Lung (tissue), 13 donors: Measurements from ENCODE around the gene TXNDC8. TPM values are rescaled to one million over a fixed set of nuclear protein-coding genes. Genes with fewer than 3 reads are reported as not detected.

Experiments
- ATAC-seq: fragments of 200-7000 bp; cut with Tn5 transposase; one replicate; pipeline ENCODE4 v1.9.1; 2020; ENCODE audit warnings: moderate number of reproducible peaks; ENCODE audit not compliant: insufficient read depth, low FRiP score
- DNase-seq, 3 donors: peaks; one replicate each; pipeline ENCODE4 v3.0.0-alpha.2; 2013 to 2017
- H3K27ac ChIP-seq, 2 donors: one replicate each; pipeline ENCODE4 v1.5.1; 2013; ENCODE audit warnings: mild to moderate bottlenecking in 2 of 2, moderate library complexity in 2 of 2, control low read depth in 1 of 2, inconsistent platforms in 1 of 2, low read depth in 1 of 2, low read length in 1 of 2
- H3K27me3 ChIP-seq, 3 donors: one replicate each; pipeline ENCODE4 v1.5.1; 2013; ENCODE audit warnings: low read length in 2 of 3; ENCODE audit not compliant: control insufficient read depth in 3 of 3, insufficient read depth in 3 of 3
- H3K36me3 ChIP-seq, 4 donors: one replicate each; pipeline ENCODE4 v1.5.1; 2013; ENCODE audit warnings: low read length in 4 of 4, mild to moderate bottlenecking in 1 of 4, moderate library complexity in 1 of 4; ENCODE audit not compliant: control insufficient read depth in 4 of 4, insufficient read depth in 4 of 4
- H3K4me1 ChIP-seq, 5 donors: one replicate each; pipeline ENCODE4 v1.5.1; 2013; ENCODE audit warnings: low read length in 5 of 5, mild to moderate bottlenecking in 2 of 5, moderate library complexity in 1 of 5; ENCODE audit not compliant: control insufficient read depth in 5 of 5, insufficient read depth in 5 of 5
- H3K4me3 ChIP-seq: one replicate; pipeline ENCODE4 v1.5.1; 2013; ENCODE audit warnings: mild to moderate bottlenecking, control low read depth, moderate library complexity
- H3K9ac ChIP-seq, 2 donors: one replicate each; pipeline ENCODE4 v1.5.1; 2013; ENCODE audit warnings: low read length in 2 of 2, control low read depth in 1 of 2; ENCODE audit not compliant: insufficient read depth in 1 of 2
- H3K9me3 ChIP-seq, 4 donors: one replicate each; pipeline ENCODE4 v1.5.1; 2013; ENCODE audit warnings: low read length in 3 of 4, mild to moderate bottlenecking in 1 of 4, moderate library complexity in 1 of 4; ENCODE audit not compliant: control insufficient read depth in 4 of 4, insufficient read depth in 3 of 4
- whole genome bisulfite sequencing, 2 donors: extraction: QIAGEN DNeasy Blood & Tissue Kit; methylation state at CpG; one replicate each; pipeline ENCODE4 v1.1.7; 2013; 5-methylcytosine and 5-hydroxymethylcytosine counted together
- polyA plus RNA-seq, 2 donors: library from polyadenylated mRNA; stranded (reverse); fragments of 200-250 nt; gene quantifications; one replicate each; pipeline ENCODE4 v1.2.1, GENCODE V29; 2013
- small RNA-seq: library from RNA; depleted of rRNA; stranded (forward); fragments of <200 nt; gene quantifications from one replicate; pipeline ENCODE3, GENCODE V24; 2014; ENCODE audit warnings: low replicate concordance
- total RNA-seq, 2 donors: library from RNA; depleted of rRNA in 1 of 2; stranded (reverse); fragments of >200 nt in 1 of 2; gene quantifications; one replicate each; pipeline ENCODE4 v1.2.1, GENCODE V29; 2014 to 2021
- TF ChIP-seq, protein P1 (sequence below): IDR thresholded peaks from 2 replicates; pipeline ENCODE4 v1.5.1; 2012; ENCODE audit warnings: mild to moderate bottlenecking; ENCODE audit errors: control extremely low read depth, extremely low read depth
- donor health status: control.
- donor health status: control.
- donor health status: Bipolar disorder and iron deficiency.
- donor health status: healthy.
- donor health status: DM: yes; HTN: yes; CAD: no.

Gene TXNDC8
- total and polyA plus RNA-seq, 4 donors, result not detected

DNA sequence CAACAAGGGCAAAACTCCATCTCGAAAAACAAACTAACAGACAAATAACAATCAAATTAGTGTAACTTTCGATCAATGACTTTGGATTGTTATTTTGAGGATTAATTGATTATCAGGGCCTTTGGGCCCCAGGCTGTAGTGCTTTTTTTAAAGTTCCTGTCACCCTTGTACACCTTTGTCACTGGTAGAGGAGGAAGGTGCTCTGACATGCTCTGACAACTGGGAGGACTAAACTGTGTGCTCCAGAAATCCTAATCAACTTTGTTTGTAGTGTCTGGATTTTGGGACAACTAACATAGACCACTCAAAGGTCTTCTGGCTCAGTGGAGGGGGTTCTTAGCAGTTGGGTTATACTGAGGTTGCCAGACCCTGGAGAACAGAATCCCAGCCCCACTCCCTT lies 83.2 kb downstream of the TXNDC8 start:
- Histone ChIP-seq H3K9ac (peak overlapping the region; percentile 63 to 87), H3K36me3 (peaks cover 3 to 9% (median 8%) of the 10 kb centered on the region in 4 donors), H3K4me3 (peak overlapping the region; percentile 4), H3K27me3 (no peaks in the 10 kb centered on the region), H3K4me1 (peaks cover 3 to 19% (median 6%) of the 10 kb centered on the region in 5 donors), H3K27ac (peak overlapping the region in 1 of 2 donors; percentile 56), H3K9me3 (no peaks in the 10 kb centered on the region)
- WGBS, 2 donors, result 87 to 88% methylated on average over 2 of the region's 2 CpGs
- ATAC-seq (no peak), DNase-seq (no peak)
- TF ChIP-seq, protein P1, sequence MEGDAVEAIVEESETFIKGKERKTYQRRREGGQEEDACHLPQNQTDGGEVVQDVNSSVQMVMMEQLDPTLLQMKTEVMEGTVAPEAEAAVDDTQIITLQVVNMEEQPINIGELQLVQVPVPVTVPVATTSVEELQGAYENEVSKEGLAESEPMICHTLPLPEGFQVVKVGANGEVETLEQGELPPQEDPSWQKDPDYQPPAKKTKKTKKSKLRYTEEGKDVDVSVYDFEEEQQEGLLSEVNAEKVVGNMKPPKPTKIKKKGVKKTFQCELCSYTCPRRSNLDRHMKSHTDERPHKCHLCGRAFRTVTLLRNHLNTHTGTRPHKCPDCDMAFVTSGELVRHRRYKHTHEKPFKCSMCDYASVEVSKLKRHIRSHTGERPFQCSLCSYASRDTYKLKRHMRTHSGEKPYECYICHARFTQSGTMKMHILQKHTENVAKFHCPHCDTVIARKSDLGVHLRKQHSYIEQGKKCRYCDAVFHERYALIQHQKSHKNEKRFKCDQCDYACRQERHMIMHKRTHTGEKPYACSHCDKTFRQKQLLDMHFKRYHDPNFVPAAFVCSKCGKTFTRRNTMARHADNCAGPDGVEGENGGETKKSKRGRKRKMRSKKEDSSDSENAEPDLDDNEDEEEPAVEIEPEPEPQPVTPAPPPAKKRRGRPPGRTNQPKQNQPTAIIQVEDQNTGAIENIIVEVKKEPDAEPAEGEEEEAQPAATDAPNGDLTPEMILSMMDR, result no peak

Small RNA genes lying within 50 kb of the gene (small RNA-seq; reads per million reads assigned to genes)
- not detected for gene RNU6-1039P

Other genes starting within 250 kb of the TXNDC8 start
- gene C9orf152, start 129.7 kb downstream of the TXNDC8 start, total RNA-seq, result 10 to 100 TPM; 12.4 to 16.8 TPM
- gene C9orf152, start 129.7 kb downstream of the TXNDC8 start, polyA plus RNA-seq, result 10 to 100 TPM in 1 of 2 donors, 1 to 10 TPM in 1; 4.2 to 10.1 TPM
- gene TXN, start 81.4 kb downstream of the TXNDC8 start, total RNA-seq, result 100 to 1,000 TPM in 1 of 2 donors, 10 to 100 TPM in 1; 61.4 to 231 TPM
- gene TXN, start 81.4 kb downstream of the TXNDC8 start, polyA plus RNA-seq, result 100 to 1,000 TPM; 420 to 742 TPM
- gene SVEP1, start 241.9 kb upstream of the TXNDC8 start, total RNA-seq, result 10 to 100 TPM; 32.6 to 38.9 TPM
- 1 to 10 TPM; 3.3 to 6.5 TPM for gene SVEP1, start 241.9 kb upstream of the TXNDC8 start, polyA plus RNA-seq